ENCODE data around the gene LARP4B.
A peak's percentile ranks its signal among the peaks of the same experiment; 100 is the strongest.

The LARP4B gene

GRCh38 chr10:787933-788651 is 143.4 kb downstream of the LARP4B start:
- peaks cover 8% of the 10 kb centered on the region for H3K79me1 ChIP-seq (ENCODE audit: low read depth, low read length)
- WGBS, 2 donors (ENCODE audit: extremely low coverage in 2 of 2, insufficient read length in 2 of 2, insufficient replicate concordance in 1 of 2), result no CpG with 5 or more reads among the region's 32 CpGs
- no peaks in the 10 kb centered on the region for H3K9me3 ChIP-seq (replicated peaks in 1 of 2; ENCODE audit: control insufficient read depth in 2 of 2, insufficient read depth in 1 of 2, low read depth in 1 of 2, low read length in 2 of 2)
- peak overlapping the region; percentile 92 for H2AK5ac ChIP-seq (ENCODE audit: low read depth, low read length)
- no peak overlapping the region for H3K14ac ChIP-seq (ENCODE audit: low read length)
- peaks cover 0 to 7% (median 7%) of the 10 kb centered on the region in 3 experiments for H3K27me3 ChIP-seq (ENCODE audit: control insufficient read depth in 3 of 3, insufficient read depth in 3 of 3, low read depth in 1 of 3, low read length in 3 of 3)
- H2AFZ ChIP-seq (ENCODE audit: low read length), result no peak overlapping the region
- H2BK5ac ChIP-seq (ENCODE audit: low read length), result no peak overlapping the region
- peak overlapping the region; percentile 48 for H3K18ac ChIP-seq (ENCODE audit: low read length)
- DNase-seq (ENCODE audit: low spot score), result no peak
- no peak overlapping the region for H3K4me2 ChIP-seq (ENCODE audit: insufficient read depth, low read length, poor library complexity, severe bottlenecking)
- H3K36me3 ChIP-seq (replicated peaks in 1 of 2; ENCODE audit: control insufficient read depth in 2 of 2, insufficient read depth in 2 of 2, low read length in 2 of 2), result no peaks in the 10 kb centered on the region
- H3K4ac ChIP-seq (ENCODE audit: low read length), result peak overlapping the region; percentile 37
- H4K8ac ChIP-seq (ENCODE audit: low read depth, low read length), result peak overlapping the region; percentile 17
- H2BK120ac ChIP-seq (ENCODE audit: low read depth, low read length), result no peak overlapping the region
- H2BK15ac ChIP-seq (ENCODE audit: low read length), result no peak overlapping the region
- no peak overlapping the region for H3K4me3 ChIP-seq (ENCODE audit: low read length in 2 of 2)
- no peak overlapping the region for H3K27ac ChIP-seq (replicated peaks; ENCODE audit: low read length)
- H3K23ac ChIP-seq (ENCODE audit: low read depth, low read length, poor library complexity), result peak overlapping the region; percentile 73
- H3K9ac ChIP-seq (ENCODE audit: low read depth, low read length, poor library complexity), result peak overlapping the region; percentile 12
- H3K4me1 ChIP-seq (ENCODE audit: control insufficient read depth in 2 of 2, insufficient read depth in 1 of 2, low read depth in 1 of 2, low read length in 2 of 2), result peaks cover 6 to 8% of the 10 kb centered on the region in 2 donors
- H2BK12ac ChIP-seq (ENCODE audit: low read length), result no peak overlapping the region
- no peak overlapping the region for H4K91ac ChIP-seq (ENCODE audit: low read depth, low read length, poor library complexity)

GRCh38 chr10:786633-787474 is 144.7 kb downstream of the LARP4B start:
- Histone ChIP-seq H3K18ac (ENCODE audit: low read length) (peak overlapping the region; percentile 65), H4K8ac (ENCODE audit: low read depth, low read length) (no peak overlapping the region), H3K4me2 (ENCODE audit: insufficient read depth, low read length, poor library complexity, severe bottlenecking) (no peak overlapping the region), H2BK12ac (ENCODE audit: low read length) (no peak overlapping the region), H3K14ac (ENCODE audit: low read length) (peak overlapping the region; percentile 82), H4K91ac (ENCODE audit: low read depth, low read length, poor library complexity) (peak overlapping the region; percentile 72), H3K27me3 (ENCODE audit: control insufficient read depth in 3 of 3, insufficient read depth in 3 of 3, low read depth in 1 of 3, low read length in 3 of 3) (peaks cover 0 to 7% (median 7%) of the 10 kb centered on the region in 3 experiments), H3K27ac (replicated peaks; ENCODE audit: low read length) (no peak overlapping the region), H3K79me1 (ENCODE audit: low read depth, low read length) (peaks cover 8% of the 10 kb centered on the region), H2AK5ac (ENCODE audit: low read depth, low read length) (peak overlapping the region; percentile 74), H3K9ac (ENCODE audit: low read depth, low read length, poor library complexity) (peak overlapping the region; percentile 30), H3K4me3 (ENCODE audit: low read length in 2 of 2) (no peak overlapping the region), H2BK5ac (ENCODE audit: low read length) (no peak overlapping the region), H3K36me3 (replicated peaks in 1 of 2; ENCODE audit: control insufficient read depth in 2 of 2, insufficient read depth in 2 of 2, low read length in 2 of 2) (no peaks in the 10 kb centered on the region), H2BK15ac (ENCODE audit: low read length) (peak overlapping the region; percentile 35), H3K4me1 (ENCODE audit: control insufficient read depth in 2 of 2, insufficient read depth in 1 of 2, low read depth in 1 of 2, low read length in 2 of 2) (peaks cover 6 to 8% of the 10 kb centered on the region in 2 donors), H3K4ac (ENCODE audit: low read length) (no peak overlapping the region), H2AFZ (ENCODE audit: low read length) (no peak overlapping the region), H3K9me3 (replicated peaks in 1 of 2; ENCODE audit: control insufficient read depth in 2 of 2, insufficient read depth in 1 of 2, low read depth in 1 of 2, low read length in 2 of 2) (no peaks in the 10 kb centered on the region), H3K23ac (ENCODE audit: low read depth, low read length, poor library complexity) (peak overlapping the region; percentile 81), H2BK120ac (ENCODE audit: low read depth, low read length) (no peak overlapping the region)
- DNase-seq (ENCODE audit: low spot score), result no peak
- no CpG with 5 or more reads among the region's 44 CpGs for WGBS, 2 donors (ENCODE audit: extremely low coverage in 2 of 2, insufficient read length in 2 of 2, insufficient replicate concordance in 1 of 2)

- DNase-seq (ENCODE audit: low spot score), result no peak
- Histone ChIP-seq H3K18ac (ENCODE audit: low read length) (no peak overlapping the region), H2AFZ (ENCODE audit: low read length) (no peak overlapping the region), H3K79me1 (ENCODE audit: low read depth, low read length) (peaks cover 8% of the 10 kb centered on the region), H2BK120ac (ENCODE audit: low read depth, low read length) (no peak overlapping the region), H3K4me1 (ENCODE audit: control insufficient read depth in 2 of 2, insufficient read depth in 1 of 2, low read depth in 1 of 2, low read length in 2 of 2) (peaks cover 6 to 8% of the 10 kb centered on the region in 2 donors), H3K4ac (ENCODE audit: low read length) (no peak overlapping the region), H4K8ac (ENCODE audit: low read depth, low read length) (no peak overlapping the region), H3K36me3 (replicated peaks in 1 of 2; ENCODE audit: control insufficient read depth in 2 of 2, insufficient read depth in 2 of 2, low read length in 2 of 2) (no peaks in the 10 kb centered on the region), H2BK12ac (ENCODE audit: low read length) (no peak overlapping the region), H2BK15ac (ENCODE audit: low read length) (peak overlapping the region; percentile 53), H3K4me3 (ENCODE audit: low read length in 2 of 2) (no peak overlapping the region), H3K9me3 (replicated peaks in 1 of 2; ENCODE audit: control insufficient read depth in 2 of 2, insufficient read depth in 1 of 2, low read depth in 1 of 2, low read length in 2 of 2) (no peaks in the 10 kb centered on the region), H2BK5ac (ENCODE audit: low read length) (peak overlapping the region; percentile 63), H3K9ac (ENCODE audit: low read depth, low read length, poor library complexity) (no peak overlapping the region), H4K91ac (ENCODE audit: low read depth, low read length, poor library complexity) (no peak overlapping the region), H3K23ac (ENCODE audit: low read depth, low read length, poor library complexity) (no peak overlapping the region), H2AK5ac (ENCODE audit: low read depth, low read length) (peak overlapping the region; percentile 93), H3K14ac (ENCODE audit: low read length) (no peak overlapping the region), H3K27ac (replicated peaks; ENCODE audit: low read length) (no peak overlapping the region), H3K4me2 (ENCODE audit: insufficient read depth, low read length, poor library complexity, severe bottlenecking) (no peak overlapping the region), H3K27me3 (ENCODE audit: control insufficient read depth in 3 of 3, insufficient read depth in 3 of 3, low read depth in 1 of 3, low read length in 3 of 3) (peaks cover 0 to 7% (median 7%) of the 10 kb centered on the region in 3 experiments)
- WGBS, 2 donors (ENCODE audit: extremely low coverage in 2 of 2, insufficient read length in 2 of 2, insufficient replicate concordance in 1 of 2), result no CpG with 5 or more reads among the region's 15 CpGs
These were observed 145.7 kb downstream of the LARP4B start for GRCh38 chr10:785861-786214.
